HEK293T (cell line): ENCODE results near the gene PDE5A.

Experiments
- ARNT ChIP-seq: fragments of 450-650 bp; IDR thresholded peaks from 2 replicates; pipeline ENCODE4 v1.6.1; 2017; ENCODE audit warnings: mild to moderate bottlenecking
- ELF4 ChIP-seq: fragments of 450-650 bp; IDR thresholded peaks from 2 replicates; pipeline ENCODE4 v1.6.1; 2017; ENCODE audit warnings: antibody characterized with exemption
- FOXA1 ChIP-seq: fragments of 450-650 bp; IDR thresholded peaks from 2 replicates; pipeline ENCODE4 v1.6.1; 2016; ENCODE audit warnings: mild to moderate bottlenecking
- FOXM1 ChIP-seq: fragments of 450-650 bp; IDR thresholded peaks from 2 replicates; pipeline ENCODE4 v1.6.1; 2017; ENCODE audit warnings: mild to moderate bottlenecking, borderline replicate concordance
- HDGF ChIP-seq: fragments of 450-650 bp; IDR thresholded peaks from 2 replicates; pipeline ENCODE4 v1.6.1; 2017; ENCODE audit warnings: antibody characterized with exemption, borderline replicate concordance
- SP1 ChIP-seq: fragments of 450-650 bp; IDR thresholded peaks from 2 replicates; pipeline ENCODE4 v1.6.1; 2017

- TF ChIP-seq ARNT, result no peak
- TF ChIP-seq HDGF, result no peak
- no peak for TF ChIP-seq SP1
- TF ChIP-seq FOXM1, result no peak
- no peak for TF ChIP-seq FOXA1
- TF ChIP-seq ELF4, result no peak
These were observed 24.3 kb downstream of the PDE5A start for GRCh38 chr4:119604266-119604665.
